ENCODE results near the gene TSPAN9.

DNA sequence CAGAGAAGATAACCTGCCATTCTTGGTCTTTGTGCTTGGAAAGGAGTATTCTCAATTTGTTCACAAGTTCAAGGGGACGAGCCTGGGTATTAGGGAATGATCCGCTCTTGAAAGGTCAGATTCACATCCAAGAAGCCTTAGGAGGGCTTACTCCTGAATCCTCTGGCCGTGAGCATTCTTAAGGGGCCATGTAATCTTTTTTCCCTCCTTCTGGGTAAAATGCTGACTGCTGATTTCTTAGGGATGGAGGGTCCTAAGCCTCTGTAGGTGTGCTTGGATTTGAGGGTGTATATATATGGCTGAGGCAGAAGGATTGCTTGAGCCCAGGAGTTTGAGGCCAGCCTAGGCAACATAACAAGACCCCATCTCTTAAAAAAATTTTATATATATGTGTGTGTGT lies 149.1 kb downstream of the TSPAN9 start:
- TF ChIP-seq CTCF (IDR thresholded peaks at IDR 0.05): no peak
- no peak for TF ChIP-seq POLR2A (IDR thresholded peaks at IDR 0.05)
- TF ChIP-seq POLR2AphosphoS5 (IDR thresholded peaks at IDR 0.05): no peak
